CD4-positive, alpha-beta T cell (primary cell): ENCODE data around the gene PCDHGC4. TPM values are rescaled to one million over a fixed set of nuclear protein-coding genes. Genes with fewer than 3 reads are reported as not detected.

Experiments
- ATAC-seq: fragments of 200-7000 bp; cut with Tn5 transposase; one replicate; pipeline ENCODE4 v1.10.0; 2022; ENCODE audit warnings: mild to moderate bottlenecking; ENCODE audit not compliant: poor library complexity
- CTCF ChIA-PET: fragments of 350-600 bp; sonication (Branson Sonifier 250); formaldehyde crosslinking; loops from one replicate; lab custom pipeline; 2021; ENCODE audit warnings: antibody characterized with exemption, inconsistent platforms; lab: Charles Lee
- POLR2A ChIA-PET: fragments of 350-600 bp; sonication (Branson Sonifier 250); formaldehyde crosslinking; loops from one replicate; lab custom pipeline; 2021; ENCODE audit warnings: antibody characterized with exemption, inconsistent platforms; lab: Charles Lee
- DNase-seq, 14 experiments: peaks; one replicate each; pipeline ENCODE4 v3.0.0-alpha.2; 2013 to 2020; ENCODE audit warnings: mixed read lengths in 2 of 14
- H3K27ac ChIP-seq, 2 donors: one replicate each; pipeline versions ENCODE4 v1.5.1 to v1.7.0; 2013; ENCODE audit warnings: low read length in 2 of 2, low read depth in 1 of 2, mild to moderate bottlenecking in 1 of 2
- H3K27me3 ChIP-seq, 2 experiments: 1 replicate in 1 of 2; 2 replicates in 1 of 2; pipeline versions ENCODE4 v1.6.1 to v1.7.0; 2013; ENCODE audit warnings: low read length in 2 of 2, control low read depth in 1 of 2, mild to moderate bottlenecking in 1 of 2, moderate library complexity in 1 of 2; ENCODE audit not compliant: insufficient read depth in 2 of 2, control insufficient read depth in 1 of 2
- H3K36me3 ChIP-seq: one replicate; pipeline ENCODE4 v1.6.1; 2013; ENCODE audit warnings: low read length, control low read depth; ENCODE audit not compliant: insufficient read depth
- H3K4me1 ChIP-seq: one replicate; pipeline ENCODE4 v1.6.1; 2013; ENCODE audit warnings: low read length, control low read depth; ENCODE audit not compliant: insufficient read depth
- H3K4me3 ChIP-seq: one replicate; pipeline ENCODE4 v1.5.1; 2013; ENCODE audit warnings: mild to moderate bottlenecking, low read length, moderate library complexity
- H3K9me3 ChIP-seq, 2 experiments: 1 replicate in 1 of 2; 2 replicates in 1 of 2; pipeline versions ENCODE4 v1.6.1 to v1.7.0; 2013; ENCODE audit warnings: low read length in 2 of 2, mild to moderate bottlenecking in 2 of 2, control low read depth in 1 of 2, moderate library complexity in 1 of 2; ENCODE audit not compliant: control insufficient read depth in 1 of 2, insufficient read depth in 1 of 2
- H3K27ac Mint-ChIP-seq: one replicate; pipeline ENCODE4 v1.8.0; 2020; ENCODE audit warnings: mixed read lengths
- H3K27me3 Mint-ChIP-seq: one replicate; pipeline ENCODE4 v1.8.0; 2021; ENCODE audit warnings: mixed read lengths
- H3K36me3 Mint-ChIP-seq: one replicate; pipeline ENCODE4 v1.8.0; 2021; ENCODE audit warnings: low read depth, mixed read lengths
- H3K4me1 Mint-ChIP-seq: one replicate; pipeline ENCODE4 v1.8.0; 2021; ENCODE audit warnings: low read depth, mixed read lengths
- H3K4me3 Mint-ChIP-seq: one replicate; pipeline ENCODE4 v1.8.0; 2020; ENCODE audit warnings: mild to moderate bottlenecking, mixed read lengths
- H3K9me3 Mint-ChIP-seq: one replicate; pipeline ENCODE4 v1.8.0; 2020; ENCODE audit warnings: mixed read lengths
- CTCF ChIP-seq: fragments of 200-600 bp; IDR thresholded peaks from one replicate; pipeline ENCODE4 v1.8.0; 2022; ENCODE audit warnings: antibody characterized with exemption, mild to moderate bottlenecking
- intact Hi-C, 2 experiments: fragments of 100-400 bp; cut with DNase I in 1 of 2; cut with micrococcal nuclease in 1 of 2; formaldehyde crosslinking; loops; one replicate each; pipeline versions ENCODE4 v1.15.1 to v1.9.0; 2023 to 2025; cut with DNase I, micrococcal nuclease
- total RNA-seq, 174 experiments: library from RNA in 2 of 174; stranded (reverse) in 2 of 174; gene quantifications; one replicate each; pipeline ENCODE4 v1.2.3 and lab custom pipeline; 2021 to 2026

PCDHGC4 gene
- total RNA-seq, 2 experiments from 2014 or later, result not detected

- H3K9me3 ChIP-seq, result peaks cover 0 to under 1% of the 10 kb centered on the region in 2 experiments
- H3K27ac Mint-ChIP-seq, result no peak overlapping the region
- no peaks in the 10 kb centered on the region for H3K27me3 Mint-ChIP-seq
- intact Hi-C loops, result no loop called here
- no peak overlapping the region for H3K4me3 ChIP-seq
- no peak overlapping the region for H3K27ac ChIP-seq
- no peak for ATAC-seq
- H3K36me3 ChIP-seq, result peaks cover 91% of the 10 kb centered on the region
- peaks cover 4% of the 10 kb centered on the region for H3K36me3 Mint-ChIP-seq
- DNase-seq, result no peak
- H3K27me3 ChIP-seq, result no peaks in the 10 kb centered on the region
- no peak for TF ChIP-seq CTCF
- H3K4me3 Mint-ChIP-seq, result no peak overlapping the region
- peaks cover 9% of the 10 kb centered on the region for H3K4me1 Mint-ChIP-seq
- ChIA-PET CTCF (interaction anchor here (0.7 to 1.1 kb wide), 2 partner anchors 45 to 110 kb away, joined by 3 to 4 read pairs; partner anchors contain the start of gene PCDHGB6), POLR2A (no interaction called here)
- peaks cover 15% of the 10 kb centered on the region for H3K4me1 ChIP-seq
- H3K9me3 Mint-ChIP-seq, result no peaks in the 10 kb centered on the region
Observed at GRCh38 chr5:141518618-141519015, 33.8 kb downstream of the PCDHGC4 start.

- TF ChIP-seq CTCF, result no peak
- no peak overlapping the region for H3K27ac ChIP-seq
- Mint-ChIP-seq H3K9me3 (no peaks in the 10 kb centered on the region), H3K4me1 (peaks cover 7% of the 10 kb centered on the region), H3K27ac (no peak overlapping the region), H3K4me3 (no peak overlapping the region), H3K36me3 (no peaks in the 10 kb centered on the region), H3K27me3 (no peaks in the 10 kb centered on the region)
- peaks cover 10% of the 10 kb centered on the region for H3K4me1 ChIP-seq
- peaks cover 100% of the 10 kb centered on the region for H3K36me3 ChIP-seq
- no peaks in the 10 kb centered on the region for H3K27me3 ChIP-seq
- ATAC-seq, result no peak
- intact Hi-C loops, result loop anchor here in 1 of 2 experiments (10.0 kb wide), 1 partner anchor 435 kb away; no protein-coding TSS in a partner anchor
- no peak for DNase-seq
- no peaks in the 10 kb centered on the region for H3K9me3 ChIP-seq
- ChIA-PET CTCF (interaction anchor here (1.2 kb wide), 1 partner anchor 99 kb away, joined by 4 read pairs; the partner anchor contains the start of gene DIAPH1), POLR2A (no interaction called here)
- H3K4me3 ChIP-seq, result no peak overlapping the region
Observed at GRCh38 chr5:141519605-141520565, 35.1 kb downstream of the PCDHGC4 start.

GRCh38 chr5:141521244-141521781 is 36.5 kb downstream of the PCDHGC4 start:
- Mint-ChIP-seq H3K4me1 (peaks cover 12% of the 10 kb centered on the region), H3K27ac (no peak overlapping the region), H3K4me3 (no peak overlapping the region), H3K9me3 (no peaks in the 10 kb centered on the region), H3K27me3 (no peaks in the 10 kb centered on the region), H3K36me3 (no peaks in the 10 kb centered on the region)
- DNase-seq (peak in 2 of 14 experiments; percentile 39 to 50), ATAC-seq (no peak)
- H3K27ac ChIP-seq, result no peak overlapping the region
- H3K4me1 ChIP-seq, result peaks cover 13% of the 10 kb centered on the region
- TF ChIP-seq CTCF, result no peak
- intact Hi-C loops, result loop anchor here in 1 of 2 experiments (10.0 kb wide), 1 partner anchor 437 kb away; no protein-coding TSS in a partner anchor
- peaks cover 100% of the 10 kb centered on the region for H3K36me3 ChIP-seq
- H3K9me3 ChIP-seq, result no peaks in the 10 kb centered on the region
- H3K27me3 ChIP-seq, result no peaks in the 10 kb centered on the region
- POLR2A ChIA-PET, result interaction anchor here (1.0 kb wide), 1 partner anchor 9 kb away, joined by 4 read pairs; no protein-coding TSS in a partner anchor
- H3K4me3 ChIP-seq, result no peak overlapping the region
- CTCF ChIA-PET, result interaction anchor here (1.0 to 2.8 kb wide), 4 partner anchors 37 to 147 kb away, joined by 3 to 10 read pairs (median 4); partner anchors contain the start of genes PCDHGB6 and PCDHGB7
